OCI-LY1 (cell line): ENCODE measurements around the gene RRP8.

Experiments
- H2AFZ ChIP-seq: fragments of 200-600 bp; sonication (generic), shearing (Covaris generic); 2 replicates; pipeline ENCODE4 v1.6.0; 2014; ENCODE audit warnings: antibody characterized with exemption, mild to moderate bottlenecking, low read length
- H3F3A ChIP-seq: fragments of 200-600 bp; sonication (generic), shearing (Covaris generic); 2 replicates; pipeline ENCODE4 v1.6.0; 2014; ENCODE audit warnings: mild to moderate bottlenecking, antibody characterized with exemption, low read length, moderate library complexity; ENCODE audit not compliant: insufficient read depth
- H3K27ac ChIP-seq: fragments of 200-600 bp; sonication (generic); 2 replicates; pipeline ENCODE4 v1.5.1; 2014; ENCODE audit warnings: low read length, mixed run types, mild to moderate bottlenecking, low read depth; ENCODE audit not compliant: poor library complexity, severe bottlenecking
- H3K27me3 ChIP-seq: fragments of 200-600 bp; sonication (generic); 2 replicates; pipeline ENCODE4 v1.6.0; 2014; ENCODE audit warnings: antibody characterized with exemption, mild to moderate bottlenecking, low read length, moderate library complexity; ENCODE audit not compliant: insufficient read depth
- H3K36me3 ChIP-seq: fragments of 200-600 bp; sonication (generic); 2 replicates; pipeline ENCODE4 v1.6.1; 2014; ENCODE audit warnings: mild to moderate bottlenecking, antibody characterized with exemption, low read length, moderate library complexity, mixed read lengths; ENCODE audit not compliant: insufficient read depth
- H3K4me1 ChIP-seq: fragments of 200-600 bp; sonication (generic); 2 replicates; pipeline ENCODE4 v1.5.1; 2014; ENCODE audit warnings: mild to moderate bottlenecking, low read length, moderate library complexity; ENCODE audit not compliant: insufficient read depth, severe bottlenecking
- H3K4me2 ChIP-seq: fragments of 200-600 bp; sonication (generic), shearing (Covaris generic); 2 replicates; pipeline ENCODE4 v1.6.1; 2014; ENCODE audit warnings: low read length
- H3K4me3 ChIP-seq: fragments of 200-600 bp; sonication (generic); 2 replicates; pipeline ENCODE4 v1.5.1; 2014; ENCODE audit warnings: low read length, low read depth, mild to moderate bottlenecking, mixed read lengths; ENCODE audit not compliant: poor library complexity, severe bottlenecking
- H3K79me2 ChIP-seq: fragments of 200-600 bp; shearing (Covaris generic); 2 replicates; pipeline ENCODE4 v1.6.1; 2016; ENCODE audit warnings: mixed run types, low read length, mixed read lengths; ENCODE audit not compliant: insufficient read depth
- H3K9ac ChIP-seq: fragments of 200-600 bp; sonication (generic), shearing (Covaris generic); 2 replicates; pipeline ENCODE4 v1.6.1; 2014; ENCODE audit warnings: mild to moderate bottlenecking, low read length, mixed read lengths
- H3K9me2 ChIP-seq: fragments of 200-600 bp; sonication (generic), shearing (Covaris generic); 2 replicates; pipeline ENCODE4 v1.6.1; 2014; ENCODE audit warnings: low read depth, mild to moderate bottlenecking, low read length, mixed read lengths
- H3K9me3 ChIP-seq: fragments of 200-600 bp; shearing (Covaris generic); 2 replicates; pipeline ENCODE4 v1.6.1; 2014; ENCODE audit warnings: low read length, mixed read lengths
- H4K20me1 ChIP-seq: fragments of 200-600 bp; sonication (generic), shearing (Covaris generic); 2 replicates; pipeline ENCODE4 v1.6.0; 2016; ENCODE audit warnings: mild to moderate bottlenecking, low read length; ENCODE audit not compliant: insufficient read depth
- EZH2 ChIP-seq: fragments of 200-600 bp; sonication (generic), shearing (Covaris generic); IDR thresholded peaks from 2 replicates; pipeline ENCODE4 v1.8.0; 2017; ENCODE audit warnings: borderline replicate concordance, mixed run types, mild to moderate bottlenecking, antibody characterized with exemption, low read length, moderate library complexity, mixed read lengths
- TF ChIP-seq, protein P1 (sequence below): fragments of 200-600 bp; sonication (generic), shearing (Covaris generic); IDR thresholded peaks from 2 replicates; pipeline ENCODE4 v1.5.1; 2017; ENCODE audit warnings: mild to moderate bottlenecking, antibody characterized with exemption, low read length, moderate library complexity, mixed read lengths

Gene RRP8

DNA sequence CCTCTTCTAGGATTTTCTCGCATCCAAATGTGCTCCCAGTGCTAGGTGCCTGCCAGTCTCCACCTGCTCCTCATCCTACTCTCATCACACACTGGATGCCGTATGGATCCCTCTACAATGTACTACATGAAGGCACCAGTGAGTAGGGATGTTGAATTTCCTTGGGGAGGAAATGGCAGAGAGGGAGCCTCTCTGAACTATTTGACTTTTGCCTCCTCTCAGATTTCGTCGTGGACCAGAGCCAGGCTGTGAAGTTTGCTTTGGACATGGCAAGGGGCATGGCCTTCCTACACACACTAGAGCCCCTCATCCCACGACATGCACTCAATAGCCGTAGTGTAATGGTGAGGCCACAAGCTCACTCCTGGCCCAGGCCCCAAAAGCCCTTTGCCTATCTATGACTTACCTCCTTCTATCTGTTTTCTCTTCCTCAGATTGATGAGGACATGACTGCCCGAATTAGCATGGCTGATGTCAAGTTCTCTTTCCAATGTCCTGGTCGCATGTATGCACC lies 6.1 kb upstream of the RRP8 start:
- TF ChIP-seq EZH2 = no peak
- TF ChIP-seq, protein P1, sequence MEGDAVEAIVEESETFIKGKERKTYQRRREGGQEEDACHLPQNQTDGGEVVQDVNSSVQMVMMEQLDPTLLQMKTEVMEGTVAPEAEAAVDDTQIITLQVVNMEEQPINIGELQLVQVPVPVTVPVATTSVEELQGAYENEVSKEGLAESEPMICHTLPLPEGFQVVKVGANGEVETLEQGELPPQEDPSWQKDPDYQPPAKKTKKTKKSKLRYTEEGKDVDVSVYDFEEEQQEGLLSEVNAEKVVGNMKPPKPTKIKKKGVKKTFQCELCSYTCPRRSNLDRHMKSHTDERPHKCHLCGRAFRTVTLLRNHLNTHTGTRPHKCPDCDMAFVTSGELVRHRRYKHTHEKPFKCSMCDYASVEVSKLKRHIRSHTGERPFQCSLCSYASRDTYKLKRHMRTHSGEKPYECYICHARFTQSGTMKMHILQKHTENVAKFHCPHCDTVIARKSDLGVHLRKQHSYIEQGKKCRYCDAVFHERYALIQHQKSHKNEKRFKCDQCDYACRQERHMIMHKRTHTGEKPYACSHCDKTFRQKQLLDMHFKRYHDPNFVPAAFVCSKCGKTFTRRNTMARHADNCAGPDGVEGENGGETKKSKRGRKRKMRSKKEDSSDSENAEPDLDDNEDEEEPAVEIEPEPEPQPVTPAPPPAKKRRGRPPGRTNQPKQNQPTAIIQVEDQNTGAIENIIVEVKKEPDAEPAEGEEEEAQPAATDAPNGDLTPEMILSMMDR = no peak
- Histone ChIP-seq H3K9me3 (no peaks in the 10 kb centered on the region), H3F3A (peaks cover 4% of the 10 kb centered on the region; the same call in 1 of the 2 replicates), H3K27me3 (no peaks in the 10 kb centered on the region), H3K79me2 (no peaks in the 10 kb centered on the region; the same call in 1 of the 2 replicates), H2AFZ (no peak overlapping the region), H4K20me1 (no peaks in the 10 kb centered on the region), H3K9me2 (no peaks in the 10 kb centered on the region), H3K4me1 (peaks cover 49% of the 10 kb centered on the region), H3K4me2 (no peak overlapping the region), H3K4me3 (no peak overlapping the region), H3K36me3 (peaks cover 41% of the 10 kb centered on the region), H3K9ac (no peak overlapping the region), H3K27ac (no peak overlapping the region)

DNA sequence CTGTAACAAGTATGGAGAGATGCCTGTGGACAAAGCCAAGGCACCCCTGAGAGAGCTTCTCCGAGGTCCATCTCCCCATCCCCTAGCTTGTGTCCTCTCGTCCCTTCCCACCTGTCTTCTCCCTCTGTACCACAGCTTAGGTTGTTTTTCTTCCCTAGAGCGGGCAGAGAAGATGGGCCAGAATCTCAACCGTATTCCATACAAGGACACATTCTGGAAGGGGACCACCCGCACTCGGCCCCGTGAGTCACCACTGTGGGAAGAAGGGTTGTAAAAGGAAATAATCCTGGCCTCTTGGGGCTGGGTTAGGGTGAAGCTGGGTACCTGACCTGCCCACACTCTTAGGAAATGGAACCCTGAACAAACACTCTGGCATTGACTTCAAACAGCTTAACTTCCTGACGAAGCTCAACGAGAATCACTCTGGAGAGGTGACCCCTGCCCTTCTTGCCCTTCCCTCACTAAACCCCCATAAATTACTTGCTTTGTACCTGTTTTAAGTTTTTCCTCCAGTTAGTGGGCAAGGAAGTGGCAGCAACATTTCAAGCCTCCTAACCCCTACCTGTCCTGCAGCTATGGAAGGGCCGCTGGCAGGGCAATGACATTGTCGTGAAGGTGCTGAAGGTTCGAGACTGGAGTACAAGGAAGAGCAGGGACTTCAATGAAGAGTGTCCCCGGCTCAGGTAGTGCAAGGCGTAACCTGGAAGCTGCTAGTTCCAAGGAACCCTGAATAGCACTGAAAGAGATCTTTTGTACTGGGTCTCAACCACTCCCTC lies 5.5 kb upstream of the RRP8 start:
- H4K20me1 ChIP-seq = no peaks in the 10 kb centered on the region
- H2AFZ ChIP-seq = no peak overlapping the region
- H3K9me3 ChIP-seq = no peaks in the 10 kb centered on the region
- no peak for TF ChIP-seq EZH2
- TF ChIP-seq, protein P1 = no peak
- H3K9ac ChIP-seq = no peak overlapping the region
- no peak overlapping the region for H3K4me3 ChIP-seq
- H3K4me1 ChIP-seq = peaks cover 53% of the 10 kb centered on the region
- H3K27me3 ChIP-seq = no peaks in the 10 kb centered on the region
- peaks cover 4% of the 10 kb centered on the region; the same call in 1 of the 2 replicates for H3F3A ChIP-seq
- H3K4me2 ChIP-seq = no peak overlapping the region
- no peaks in the 10 kb centered on the region; the same call in 1 of the 2 replicates for H3K79me2 ChIP-seq
- peaks cover 41% of the 10 kb centered on the region for H3K36me3 ChIP-seq
- no peak overlapping the region for H3K27ac ChIP-seq
- no peaks in the 10 kb centered on the region for H3K9me2 ChIP-seq

DNA sequence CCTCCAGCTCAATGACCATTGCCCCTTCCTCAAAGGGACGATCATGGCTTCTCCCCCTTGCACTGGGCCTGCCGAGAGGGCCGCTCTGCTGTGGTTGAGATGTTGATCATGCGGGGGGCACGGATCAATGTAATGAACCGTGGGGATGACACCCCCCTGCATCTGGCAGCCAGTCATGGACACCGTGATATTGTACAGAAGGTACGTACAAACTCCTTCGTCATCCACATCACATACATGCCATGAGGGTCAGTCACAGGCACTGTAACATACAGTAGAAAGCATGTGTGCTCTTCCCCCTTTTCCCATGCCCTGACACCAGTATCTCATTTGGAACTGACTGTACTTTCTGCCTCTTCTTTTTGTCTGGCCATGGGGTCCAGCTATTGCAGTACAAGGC lies 4.6 kb upstream of the RRP8 start:
- Histone ChIP-seq H3K4me3 (no peak overlapping the region), H3K9ac (no peak overlapping the region), H3K27ac (peak overlapping the region; percentile 58), H3K9me3 (no peaks in the 10 kb centered on the region), H4K20me1 (no peaks in the 10 kb centered on the region), H3K4me1 (peaks cover 52% of the 10 kb centered on the region), H3K9me2 (no peaks in the 10 kb centered on the region), H2AFZ (no peak overlapping the region), H3F3A (peaks cover 4% of the 10 kb centered on the region; the same call in 1 of the 2 replicates), H3K36me3 (peaks cover 41% of the 10 kb centered on the region), H3K27me3 (no peaks in the 10 kb centered on the region), H3K79me2 (peaks cover 3% of the 10 kb centered on the region), H3K4me2 (no peak overlapping the region)
- TF ChIP-seq, protein P1 = no peak
- no peak for TF ChIP-seq EZH2
